Activated CD4-positive, alpha-beta T cell treated with anti-CD3 and anti-CD28 coated beads for 36 hours (primary cell): Measurements from ENCODE around the gene E2F4. TPM values are rescaled to one million over a fixed set of nuclear protein-coding genes. Genes with fewer than 3 reads are reported as not detected.
A peak's percentile ranks its signal among the peaks of the same experiment; 100 is the strongest.

Experiments used
- ATAC-seq: fragments of 200-7000 bp; cut with Tn5 transposase; one replicate; pipeline ENCODE4 v1.10.0; 2021; ENCODE audit warnings: mild to moderate bottlenecking, moderate library complexity
- CTCF ChIA-PET: fragments of 350-600 bp; sonication (Branson Sonifier 250); formaldehyde crosslinking; loops from one replicate; lab custom pipeline; 2021; ENCODE audit warnings: antibody characterized with exemption; lab: Charles Lee
- POLR2A ChIA-PET: fragments of 350-600 bp; sonication (Branson Sonifier 250); formaldehyde crosslinking; loops from one replicate; lab custom pipeline; 2021; ENCODE audit warnings: antibody characterized with exemption, inconsistent platforms; lab: Charles Lee
- DNase-seq: peaks from one replicate; pipeline ENCODE4 v3.0.0-alpha.2; 2020
- H3K27ac Mint-ChIP-seq: one replicate; pipeline ENCODE4 v1.8.0; 2021; ENCODE audit warnings: mixed read lengths
- H3K27me3 Mint-ChIP-seq: one replicate; pipeline ENCODE4 v1.8.0; 2021; ENCODE audit warnings: mixed read lengths
- H3K36me3 Mint-ChIP-seq: one replicate; pipeline ENCODE4 v1.8.0; 2021; ENCODE audit warnings: low read depth, mixed read lengths
- H3K4me1 Mint-ChIP-seq: one replicate; pipeline ENCODE4 v1.8.0; 2021; ENCODE audit warnings: mixed read lengths
- H3K4me3 Mint-ChIP-seq: one replicate; pipeline ENCODE4 v1.8.0; 2021; ENCODE audit warnings: mild to moderate bottlenecking, moderate library complexity, mixed read lengths
- H3K9me3 Mint-ChIP-seq: one replicate; pipeline ENCODE4 v1.8.0; 2021; ENCODE audit warnings: low read depth, mixed read lengths
- intact Hi-C, 2 experiments: fragments of 100-400 bp; cut with DNase I in 1 of 2; cut with micrococcal nuclease in 1 of 2; formaldehyde crosslinking; loops; one replicate each; pipeline versions ENCODE4 v1.14.2 to v1.15.1; 2022 to 2024; cut with DNase I, micrococcal nuclease
- total RNA-seq, 2 experiments: library from RNA; stranded (reverse); gene quantifications; one replicate each; pipeline ENCODE4 v1.2.3, GENCODE V29; 2021

The E2F4 gene
- total RNA-seq, 2 experiments from 2014 or later = 91.4 to 110 TPM

- ChIA-PET POLR2A (interaction anchor here (0.6 to 1.4 kb wide), 3 partner anchors 9 to 167 kb away, joined by 3 to 4 read pairs (median 3); no protein-coding TSS in a partner anchor), CTCF (interaction anchor here (0.6 to 2.2 kb wide), 27 partner anchors 8 to 1987 kb away, joined by 3 to 18 read pairs (median 4); partner anchors contain the start of genes FBXL8, FHOD1, NOL3 and TRADD)
- Mint-ChIP-seq H3K27ac (no peak overlapping the region), H3K27me3 (peaks cover 6% of the 10 kb centered on the region), H3K9me3 (no peaks in the 10 kb centered on the region), H3K4me1 (peaks cover 13% of the 10 kb centered on the region), H3K4me3 (no peak overlapping the region), H3K36me3 (no peaks in the 10 kb centered on the region)
- ATAC-seq (peak; percentile 24), DNase-seq (peak; percentile 93)
- intact Hi-C loops = loop anchor here (1.0 to 10.0 kb wide), 8 partner anchors 156 to 900 kb away; partner anchors contain the start of genes CBFB (in 1 of the 2), CTCF (in 1 of the 2) and NFATC3 (in 1 of the 2)
Measured at GRCh38 chr16:67184995-67185650, 6.8 kb upstream of the E2F4 start.

- H3K27ac Mint-ChIP-seq = no peak overlapping the region
- peaks cover 6% of the 10 kb centered on the region for H3K27me3 Mint-ChIP-seq
- no peak for ATAC-seq
- peaks cover 13% of the 10 kb centered on the region for H3K4me1 Mint-ChIP-seq
- POLR2A ChIA-PET = interaction anchor here (0.6 to 1.4 kb wide), 3 partner anchors 9 to 168 kb away, joined by 3 to 4 read pairs (median 3); no protein-coding TSS in a partner anchor
- H3K4me3 Mint-ChIP-seq = no peak overlapping the region
- intact Hi-C loops = loop anchor here (1.0 to 10.0 kb wide), 8 partner anchors 157 to 899 kb away; partner anchors contain the start of genes CBFB (in 1 of the 2), CTCF (in 1 of the 2) and NFATC3 (in 1 of the 2)
- CTCF ChIA-PET = interaction anchor here (0.7 to 2.2 kb wide), 21 partner anchors 9 to 253 kb away, joined by 3 to 18 read pairs (median 5); partner anchors contain the start of genes FHOD1 and NOL3
- H3K36me3 Mint-ChIP-seq = no peaks in the 10 kb centered on the region
- H3K9me3 Mint-ChIP-seq = no peaks in the 10 kb centered on the region
- no peak for DNase-seq
Measured at GRCh38 chr16:67185651-67186134, 6.3 kb upstream of the E2F4 start.

- Mint-ChIP-seq H3K36me3 (no peaks in the 10 kb centered on the region), H3K4me1 (peaks cover 16% of the 10 kb centered on the region), H3K4me3 (no peak overlapping the region), H3K27ac (no peak overlapping the region), H3K27me3 (peaks cover 6% of the 10 kb centered on the region), H3K9me3 (no peaks in the 10 kb centered on the region)
- intact Hi-C loops = loop anchor here in 1 of 2 experiments (10.0 kb wide), 1 partner anchor 898 kb away; the partner anchor contains the start of gene NFATC3
- ChIA-PET CTCF (interaction anchor here (0.5 to 1.0 kb wide), 3 partner anchors 169 to 1057 kb away, joined by 3 to 4 read pairs (median 3); no protein-coding TSS in a partner anchor), POLR2A (no interaction called here)
- DNase-seq (no peak), ATAC-seq (no peak)
Measured at GRCh38 chr16:67186550-67186950, 5.4 kb upstream of the E2F4 start.

GRCh38 chr16:67187175-67187890, 4.6 kb upstream of the E2F4 start:
- no peak for DNase-seq
- H3K4me1 Mint-ChIP-seq = peaks cover 18% of the 10 kb centered on the region
- ChIA-PET POLR2A (no interaction called here), CTCF (interaction anchor here (1.0 kb wide), 1 partner anchor 169 kb away, joined by 4 read pairs; no protein-coding TSS in a partner anchor)
- intact Hi-C loops = loop anchor here in 1 of 2 experiments (10.0 kb wide), 1 partner anchor 897 kb away; the partner anchor contains the start of gene NFATC3
- H3K4me3 Mint-ChIP-seq = no peak overlapping the region
- peaks cover 6% of the 10 kb centered on the region for H3K27me3 Mint-ChIP-seq
- H3K27ac Mint-ChIP-seq = no peak overlapping the region
- no peaks in the 10 kb centered on the region for H3K36me3 Mint-ChIP-seq
- H3K9me3 Mint-ChIP-seq = no peaks in the 10 kb centered on the region
- no peak for ATAC-seq

DNA sequence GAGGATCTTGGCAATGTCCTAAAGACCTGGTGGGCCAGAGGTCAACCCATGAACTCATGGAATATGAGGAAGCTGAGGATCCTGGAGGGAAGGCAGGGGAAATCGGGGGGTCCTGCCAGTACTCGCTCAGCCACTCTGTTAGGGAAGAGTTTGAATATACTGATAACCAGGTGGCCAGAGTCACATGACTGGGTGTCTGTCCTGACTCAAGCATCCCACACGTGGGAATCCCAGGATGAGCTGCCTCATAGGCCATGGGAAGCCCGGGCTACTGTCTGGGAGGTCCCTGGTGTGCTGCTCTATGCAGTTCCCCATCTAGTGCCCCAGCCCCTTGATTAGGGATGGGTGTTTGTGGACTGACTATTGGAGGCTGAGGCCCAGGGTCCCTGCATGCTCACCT, 3.6 kb upstream of the E2F4 start:
- ATAC-seq = no peak
- Mint-ChIP-seq H3K4me3 (no peak overlapping the region), H3K4me1 (peaks cover 24% of the 10 kb centered on the region), H3K27ac (no peak overlapping the region), H3K9me3 (no peaks in the 10 kb centered on the region), H3K36me3 (peaks cover 5% of the 10 kb centered on the region), H3K27me3 (peaks cover 6% of the 10 kb centered on the region)
- ChIA-PET POLR2A (no interaction called here), CTCF (interaction anchor here (0.6 to 1.6 kb wide), 2 partner anchors 171 to 239 kb away, joined by 3 to 5 read pairs; no protein-coding TSS in a partner anchor)
- DNase-seq = no peak
- intact Hi-C loops = loop anchor here in 1 of 2 experiments (10.0 kb wide), 1 partner anchor 896 kb away; the partner anchor contains the start of gene NFATC3

DNA sequence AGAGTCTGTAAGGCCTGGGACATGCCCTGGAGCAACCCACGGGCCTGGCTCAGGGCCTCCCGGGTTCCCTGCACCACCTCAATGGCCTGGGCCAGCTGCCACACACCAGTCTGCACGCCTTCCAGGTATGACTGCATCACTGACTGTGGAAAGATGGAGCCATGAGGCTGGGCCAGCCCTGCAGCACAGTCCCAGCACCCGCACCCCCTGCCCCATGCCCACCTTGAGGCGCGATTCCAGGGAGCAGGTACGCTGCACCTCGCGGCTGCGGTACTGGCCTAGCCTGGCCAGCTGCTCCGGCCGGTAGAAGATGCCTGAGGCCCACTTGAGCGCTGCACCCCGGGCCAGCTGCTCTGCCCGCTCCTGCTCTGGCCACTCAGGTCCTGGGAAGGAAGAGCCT, 3.2 kb upstream of the E2F4 start:
- no peaks in the 10 kb centered on the region for H3K9me3 Mint-ChIP-seq
- intact Hi-C loops = loop anchor here in 1 of 2 experiments (10.0 kb wide), 1 partner anchor 896 kb away; the partner anchor contains the start of gene NFATC3

DNA sequence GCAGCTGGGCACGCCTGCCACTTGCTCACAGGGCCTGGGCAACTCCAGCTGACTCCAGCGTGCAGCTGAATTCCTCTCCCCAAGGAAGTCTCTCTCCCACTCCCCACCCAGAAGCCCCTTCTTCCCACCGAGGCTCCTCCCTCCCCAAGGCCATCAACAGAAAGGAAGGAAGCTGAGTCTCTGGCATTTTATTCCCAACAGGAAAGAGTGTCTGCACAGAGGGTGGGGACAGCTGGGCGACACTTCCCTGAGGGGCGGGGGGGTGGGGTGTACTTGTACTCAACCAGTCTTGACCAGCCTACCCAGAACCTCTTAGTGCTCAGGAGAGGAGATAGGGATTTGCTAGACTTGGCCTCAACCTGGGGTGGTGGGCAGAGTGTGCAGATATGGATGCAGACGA, 1.9 kb upstream of the E2F4 start, which contains the start of gene EXOC3L1:
Gene EXOC3L1 (minus strand): TSS at position 96 of the 400 bp plus-strand sequence. CDS start 460 bp downstream, outside the sequence.
- DNase-seq (no peak), ATAC-seq (no peak)
- ChIA-PET POLR2A (no interaction called here), CTCF (interaction anchor here (0.7 to 1.6 kb wide), 4 partner anchors 9 to 173 kb away, joined by 3 to 6 read pairs (median 4); no protein-coding TSS in a partner anchor)
- Mint-ChIP-seq H3K27ac (no peak within 1 kb of the TSS), H3K36me3 (peaks cover 19% of the 10 kb centered on the region), H3K4me3 (peak within 1 kb of the TSS; percentile 93), H3K9me3 (no peaks in the 10 kb centered on the region), H3K4me1 (peaks cover 31% of the 10 kb centered on the region), H3K27me3 (peaks cover 5% of the 10 kb centered on the region)
- intact Hi-C loops = loop anchor here in 1 of 2 experiments (5.0 kb wide), 1 partner anchor 37 kb away; the partner anchor contains the start of gene TMEM208

More for the DNA sequence above, 3.2 kb upstream of the E2F4 start:
- DNase-seq (no peak), ATAC-seq (no peak)
- no peak overlapping the region for H3K4me3 Mint-ChIP-seq
- CTCF ChIA-PET = interaction anchor here (0.9 to 1.6 kb wide), 2 partner anchors 34 to 171 kb away, joined by 3 to 5 read pairs; no protein-coding TSS in a partner anchor
- H3K4me1 Mint-ChIP-seq = peaks cover 29% of the 10 kb centered on the region
- peaks cover 9% of the 10 kb centered on the region for H3K36me3 Mint-ChIP-seq
- no peak overlapping the region for H3K27ac Mint-ChIP-seq
- POLR2A ChIA-PET = no interaction called here
- peaks cover 6% of the 10 kb centered on the region for H3K27me3 Mint-ChIP-seq

GRCh38 chr16:67190448-67191399, 1.2 kb upstream of the E2F4 start:
- intact Hi-C loops = loop anchor here in 1 of 2 experiments (5.0 kb wide), 1 partner anchor 37 kb away; the partner anchor contains the start of gene TMEM208
- H3K4me1 Mint-ChIP-seq = peaks cover 24% of the 10 kb centered on the region
- no peak for DNase-seq
- no peak for ATAC-seq
- no peaks in the 10 kb centered on the region for H3K27me3 Mint-ChIP-seq
- POLR2A ChIA-PET = no interaction called here
- CTCF ChIA-PET = interaction anchor here (0.7 to 1.6 kb wide), 3 partner anchors 10 to 33 kb away, joined by 3 to 6 read pairs (median 4); no protein-coding TSS in a partner anchor
- peak overlapping the region; percentile 93 for H3K27ac Mint-ChIP-seq
- peaks cover 26% of the 10 kb centered on the region for H3K36me3 Mint-ChIP-seq
- peak overlapping the region; percentile 93 for H3K4me3 Mint-ChIP-seq
- no peaks in the 10 kb centered on the region for H3K9me3 Mint-ChIP-seq

GRCh38 chr16:67191411-67191994, 452 bp upstream of the E2F4 start:
- peak overlapping the region; percentile 93 for H3K4me3 Mint-ChIP-seq
- peaks cover 28% of the 10 kb centered on the region for H3K4me1 Mint-ChIP-seq
- ATAC-seq = peak; percentile 47
- peaks cover 33% of the 10 kb centered on the region for H3K36me3 Mint-ChIP-seq
- no peak for DNase-seq
- no peaks in the 10 kb centered on the region for H3K27me3 Mint-ChIP-seq
- intact Hi-C loops = loop anchor here in 1 of 2 experiments (5.0 kb wide), 1 partner anchor 36 kb away; the partner anchor contains the start of gene TMEM208
- POLR2A ChIA-PET = no interaction called here
- no peaks in the 10 kb centered on the region for H3K9me3 Mint-ChIP-seq
- H3K27ac Mint-ChIP-seq = peak overlapping the region; percentile 93
- CTCF ChIA-PET = interaction anchor here (1.3 kb wide), 1 partner anchor 36 kb away, joined by 5 read pairs; no protein-coding TSS in a partner anchor
